HG02852 (cell line): ENCODE measurements around the gene ZNF180.
"Not testable (repeated sequence)": the region's sequence is repeated elsewhere in the genome, so short reads cannot be mapped to it uniquely, and the experiment has no call there.

Experiments
- ATAC-seq: cut with Tn5 transposase; IDR thresholded peaks from one replicate; pipeline ENCODE4 v1.9.1; 2021; ENCODE audit warnings: mild to moderate bottlenecking, moderate library complexity; ENCODE audit not compliant: unreplicated experiment

The ZNF180 gene

GRCh38 chr19:44499559-44499958 lies 763 bp downstream of the ZNF180 start:
- no peak for ATAC-seq

GRCh38 chr19:44498988-44499387 lies 1.3 kb downstream of the ZNF180 start:
- ATAC-seq = no peak

- ATAC-seq = no peak
These were observed 3.6 kb downstream of the ZNF180 start for GRCh38 chr19:44496711-44497110.

- no peak for ATAC-seq
These were observed 23.5 kb downstream of the ZNF180 start for GRCh38 chr19:44476559-44477408.

- ATAC-seq = not testable (repeated sequence)
These were observed 31.6 kb downstream of the ZNF180 start for GRCh38 chr19:44468730-44469129.

- not testable (repeated sequence) for ATAC-seq
These were observed 37.6 kb downstream of the ZNF180 start for GRCh38 chr19:44462600-44463286.

GRCh38 chr19:44456016-44456415 lies 44.3 kb downstream of the ZNF180 start:
- not testable (repeated sequence) for ATAC-seq

GRCh38 chr19:44455100-44455499 lies 45.2 kb downstream of the ZNF180 start:
- ATAC-seq = no peak

- no peak for ATAC-seq
These were observed 48.0 kb downstream of the ZNF180 start for GRCh38 chr19:44452367-44452766.

GRCh38 chr19:44451687-44452086 lies 48.6 kb downstream of the ZNF180 start:
- no peak for ATAC-seq

- no peak for ATAC-seq
These were observed 52.2 kb downstream of the ZNF180 start, which contains the start of gene ZNF229 for GRCh38 chr19:44447916-44448674. Gene ZNF229 (minus strand): TSS chr19:44448472. CDS start chr19:44442847, 5,625 bp downstream.

- no peak for ATAC-seq
These were observed 61.9 kb downstream of the ZNF180 start for GRCh38 chr19:44438441-44438840.

GRCh38 chr19:44435441-44435840 lies 64.9 kb downstream of the ZNF180 start:
- no peak for ATAC-seq

GRCh38 chr19:44430956-44431355 lies 69.4 kb downstream of the ZNF180 start:
- no peak for ATAC-seq
